Measurements from ENCODE around the gene ADCY5.

ADCY5 gene

GRCh38 chr3:123338620-123339061, 110.2 kb downstream of the ADCY5 start:
- DNase-seq, result no peak

GRCh38 chr3:123337948-123338619, 110.8 kb downstream of the ADCY5 start:
- no peak for DNase-seq

GRCh38 chr3:123337226-123337625, 111.7 kb downstream of the ADCY5 start:
- no peak for DNase-seq

GRCh38 chr3:123336441-123336851, 112.4 kb downstream of the ADCY5 start:
- no peak for DNase-seq

- DNase-seq, result no peak
Measured at GRCh38 chr3:123336001-123336400, 112.9 kb downstream of the ADCY5 start.

- no peak for DNase-seq
Measured at GRCh38 chr3:123335007-123335670, 113.8 kb downstream of the ADCY5 start.

- no peak for DNase-seq
Measured at GRCh38 chr3:123334056-123334455, 114.8 kb downstream of the ADCY5 start.

- no peak for DNase-seq
Measured at GRCh38 chr3:123333401-123333800, 115.5 kb downstream of the ADCY5 start.

- no peak for DNase-seq
Measured at GRCh38 chr3:123332124-123332641, 116.7 kb downstream of the ADCY5 start.

- no peak for DNase-seq
Measured at GRCh38 chr3:123331651-123332050, 117.2 kb downstream of the ADCY5 start.

GRCh38 chr3:123331006-123331405, 117.9 kb downstream of the ADCY5 start:
- DNase-seq, result no peak

- no peak for DNase-seq
Measured at GRCh38 chr3:123330441-123330991, 118.4 kb downstream of the ADCY5 start.

GRCh38 chr3:123329636-123330340, 119.1 kb downstream of the ADCY5 start:
- no peak for DNase-seq

- peak; percentile 61 to 72 for DNase-seq
Measured at GRCh38 chr3:123328851-123329635, 119.8 kb downstream of the ADCY5 start.

GRCh38 chr3:123327956-123328850, 120.7 kb downstream of the ADCY5 start:
- no peak for DNase-seq

- no peak for DNase-seq
Measured at GRCh38 chr3:123327480-123327879, 121.4 kb downstream of the ADCY5 start.

GRCh38 chr3:123326531-123326930, 122.4 kb downstream of the ADCY5 start:
- no peak for DNase-seq

GRCh38 chr3:123325766-123326256, 123.1 kb downstream of the ADCY5 start:
- no peak for DNase-seq

- no peak for DNase-seq
Measured at GRCh38 chr3:123324880-123325765, 123.8 kb downstream of the ADCY5 start.

- DNase-seq, result no peak
Measured at GRCh38 chr3:123323781-123324180, 125.1 kb downstream of the ADCY5 start.
